ENCODE results near the gene KCNIP3.

DNA sequence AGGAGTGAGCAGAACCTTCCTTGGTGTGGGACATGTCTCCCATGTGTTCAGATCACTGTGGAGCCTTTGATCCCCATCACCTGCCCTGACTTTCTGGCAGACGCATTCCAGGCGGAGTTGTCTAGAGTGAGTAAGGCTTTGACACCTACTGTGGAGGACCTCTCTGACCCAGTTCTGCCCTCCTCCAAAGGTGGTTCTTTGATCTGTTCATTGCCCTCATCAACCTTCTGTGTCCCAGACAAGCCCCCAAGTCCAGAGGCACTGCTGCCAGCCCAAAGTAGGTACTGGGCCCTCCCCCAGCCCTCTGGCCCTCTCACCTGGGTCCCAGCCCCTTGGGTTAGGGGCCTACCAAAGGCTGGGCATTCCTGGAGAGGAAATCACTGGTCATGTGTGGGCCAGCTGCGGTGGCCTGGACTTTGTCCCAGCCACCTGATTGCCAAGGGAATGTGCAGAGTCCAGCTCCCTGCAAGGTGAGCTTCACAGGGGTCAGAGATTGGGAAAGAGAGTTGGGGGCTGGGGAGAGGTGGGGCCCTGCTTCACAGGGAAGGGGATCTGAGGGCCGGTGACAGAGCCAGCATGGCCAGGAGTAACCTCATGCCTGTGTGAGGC is 93.2 kb downstream of the KCNIP3 start:
- TF ChIP-seq, protein P1, sequence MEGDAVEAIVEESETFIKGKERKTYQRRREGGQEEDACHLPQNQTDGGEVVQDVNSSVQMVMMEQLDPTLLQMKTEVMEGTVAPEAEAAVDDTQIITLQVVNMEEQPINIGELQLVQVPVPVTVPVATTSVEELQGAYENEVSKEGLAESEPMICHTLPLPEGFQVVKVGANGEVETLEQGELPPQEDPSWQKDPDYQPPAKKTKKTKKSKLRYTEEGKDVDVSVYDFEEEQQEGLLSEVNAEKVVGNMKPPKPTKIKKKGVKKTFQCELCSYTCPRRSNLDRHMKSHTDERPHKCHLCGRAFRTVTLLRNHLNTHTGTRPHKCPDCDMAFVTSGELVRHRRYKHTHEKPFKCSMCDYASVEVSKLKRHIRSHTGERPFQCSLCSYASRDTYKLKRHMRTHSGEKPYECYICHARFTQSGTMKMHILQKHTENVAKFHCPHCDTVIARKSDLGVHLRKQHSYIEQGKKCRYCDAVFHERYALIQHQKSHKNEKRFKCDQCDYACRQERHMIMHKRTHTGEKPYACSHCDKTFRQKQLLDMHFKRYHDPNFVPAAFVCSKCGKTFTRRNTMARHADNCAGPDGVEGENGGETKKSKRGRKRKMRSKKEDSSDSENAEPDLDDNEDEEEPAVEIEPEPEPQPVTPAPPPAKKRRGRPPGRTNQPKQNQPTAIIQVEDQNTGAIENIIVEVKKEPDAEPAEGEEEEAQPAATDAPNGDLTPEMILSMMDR (conservative IDR thresholded peaks at IDR 0.05; ENCODE audit: low read depth, low read length) = no peak
- no peak for TF ChIP-seq EZH2 (IDR thresholded peaks at IDR 0.05; ENCODE audit: low read length, unreplicated experiment)
- no peak for TF ChIP-seq EZH2phosphoT487 (IDR thresholded peaks at IDR 0.05; ENCODE audit: borderline replicate concordance, low read length)
